ENCODE measurements around the gene PLAC8L1.
"Not testable (repeated sequence)": the region's sequence is repeated elsewhere in the genome, so short reads cannot be mapped to it uniquely, and the experiment has no call there.

The PLAC8L1 gene, protein sequence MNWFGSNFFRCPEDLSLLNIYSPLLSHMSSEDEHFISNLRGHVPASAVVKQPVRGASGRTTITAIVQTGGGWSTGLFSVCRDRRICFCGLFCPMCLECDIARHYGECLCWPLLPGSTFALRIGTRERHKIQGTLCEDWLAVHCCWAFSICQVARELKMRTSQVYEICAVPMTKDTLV

DNA sequence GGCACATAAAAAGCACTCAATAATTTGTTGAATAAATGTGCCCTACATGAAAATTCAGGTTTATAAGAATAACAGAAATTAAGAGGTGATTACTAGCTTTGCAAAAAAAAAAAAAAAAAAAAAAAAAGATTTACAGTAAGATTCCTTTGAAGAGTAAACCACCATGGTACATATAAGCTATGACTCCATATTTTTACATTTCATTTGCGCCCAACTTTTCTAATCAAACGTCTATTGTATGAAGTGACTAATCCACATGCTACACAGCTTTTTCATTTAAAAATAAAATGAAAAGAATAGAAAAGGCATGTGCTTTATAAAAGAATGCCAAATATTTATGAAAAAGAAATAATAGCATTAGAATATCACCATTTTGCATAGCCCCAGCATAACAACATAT, at the start of gene PLAC8L1:
Gene PLAC8L1 (minus strand): TSS at position 101 of the 400 bp plus-strand sequence. CDS start 1,266 bp downstream, outside the sequence.
- DNase-seq, result no peak

DNA sequence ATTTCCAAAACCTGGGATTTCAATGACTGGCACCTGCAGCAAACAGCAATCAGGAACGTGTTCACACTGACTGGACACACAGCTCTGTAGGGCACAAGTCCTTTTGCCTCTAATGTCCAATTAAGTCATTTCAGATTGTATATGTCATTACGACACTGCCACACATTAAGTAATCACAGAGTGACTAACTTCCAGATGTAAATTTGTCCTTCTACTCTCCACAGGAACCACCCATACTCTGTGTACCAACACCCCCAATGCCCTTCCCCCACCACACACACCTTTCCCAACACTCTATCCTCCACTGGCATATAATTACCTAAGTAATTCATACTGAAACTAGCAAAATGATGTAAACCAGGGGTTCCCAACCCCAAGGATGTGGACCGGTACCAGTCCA, 46.6 kb upstream of the PLAC8L1 start:
- DNase-seq, result no peak

DNA sequence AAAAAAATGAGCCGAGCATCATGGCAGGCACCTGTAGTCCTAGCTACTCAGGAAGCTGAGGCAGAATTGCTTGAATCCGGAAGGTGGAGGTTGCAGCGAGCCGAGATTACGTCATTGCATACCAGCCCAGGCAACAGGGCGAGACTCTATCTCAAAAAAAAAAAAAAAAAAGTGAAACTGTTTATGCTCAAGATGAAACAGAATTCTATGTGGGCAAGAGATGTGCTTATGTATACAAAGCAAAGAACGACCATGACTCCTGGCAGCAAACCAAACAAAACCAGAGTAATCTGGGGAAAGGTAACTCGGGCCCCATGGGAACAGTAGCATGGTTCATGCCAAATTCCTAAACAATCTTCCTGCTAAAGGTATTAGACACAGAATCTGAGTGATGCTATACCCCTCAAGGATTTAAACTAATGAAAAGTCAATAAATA, 32.6 kb upstream of the PLAC8L1 start:
- no peak for DNase-seq

DNA sequence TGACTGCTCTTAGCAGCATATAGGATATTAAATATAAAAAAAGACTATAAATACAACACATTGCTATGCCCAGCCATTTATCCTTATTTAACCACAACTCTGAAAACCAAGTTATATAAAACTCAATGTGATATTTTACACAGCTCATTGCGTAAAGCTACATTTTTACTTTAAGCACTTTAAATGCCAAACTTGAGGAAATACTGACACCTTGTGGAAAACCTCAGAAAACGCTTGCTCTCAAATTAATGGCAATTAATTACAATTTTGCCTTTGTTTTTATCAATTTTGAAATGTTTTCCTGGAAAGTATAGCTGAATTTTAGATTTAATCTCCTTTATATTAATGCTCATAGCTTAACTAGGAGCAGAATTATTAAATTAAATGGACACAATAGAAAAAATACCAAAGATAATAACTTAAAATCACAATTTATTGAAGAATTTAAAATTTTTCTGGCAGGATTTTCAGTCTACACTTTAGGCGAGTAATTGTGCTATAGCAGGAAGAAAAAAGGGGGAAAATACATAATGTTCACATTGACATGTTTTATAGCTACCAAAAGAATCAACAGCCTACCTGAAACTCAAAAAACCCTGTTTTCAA, 25.2 kb upstream of the PLAC8L1 start:
- DNase-seq, result no peak

DNA sequence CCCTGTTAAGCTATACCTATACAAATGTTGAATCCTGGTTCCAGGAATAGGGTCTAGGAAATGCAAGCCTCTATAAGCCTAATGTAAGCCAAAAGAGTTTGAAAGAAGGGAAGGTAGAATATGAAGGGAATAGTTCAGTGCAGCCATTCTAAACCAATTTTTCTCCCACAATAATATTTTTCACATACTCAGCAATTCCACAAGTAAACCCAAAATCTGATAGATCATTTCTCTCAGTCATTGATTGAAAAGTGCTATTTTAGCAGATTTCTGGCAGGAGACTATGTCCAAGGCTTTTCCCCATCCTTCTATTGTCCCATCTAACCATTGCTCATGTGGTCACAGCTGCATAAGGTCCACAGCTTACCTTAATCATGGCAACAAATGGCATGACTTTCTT, 20.7 kb upstream of the PLAC8L1 start:
- DNase-seq, result no peak

DNA sequence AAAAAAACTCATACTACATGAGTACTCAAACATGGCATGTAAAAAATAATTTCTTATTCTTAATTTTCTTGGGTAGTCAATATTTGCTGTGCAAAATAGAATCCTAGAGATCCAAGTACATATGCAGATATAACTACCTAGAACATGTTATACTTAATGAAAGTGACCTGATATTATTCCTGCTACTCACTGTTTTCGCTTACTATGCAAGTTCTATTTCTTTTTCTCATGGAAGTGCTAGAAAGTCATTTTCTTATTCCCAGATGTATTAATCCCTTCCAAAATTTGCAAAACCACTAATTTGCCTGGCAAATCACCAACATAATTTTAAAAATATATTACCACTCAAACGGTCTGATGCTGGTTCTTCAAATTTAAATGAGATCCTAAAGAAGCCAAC, 19.2 kb upstream of the PLAC8L1 start:
- DNase-seq, result no peak

DNA sequence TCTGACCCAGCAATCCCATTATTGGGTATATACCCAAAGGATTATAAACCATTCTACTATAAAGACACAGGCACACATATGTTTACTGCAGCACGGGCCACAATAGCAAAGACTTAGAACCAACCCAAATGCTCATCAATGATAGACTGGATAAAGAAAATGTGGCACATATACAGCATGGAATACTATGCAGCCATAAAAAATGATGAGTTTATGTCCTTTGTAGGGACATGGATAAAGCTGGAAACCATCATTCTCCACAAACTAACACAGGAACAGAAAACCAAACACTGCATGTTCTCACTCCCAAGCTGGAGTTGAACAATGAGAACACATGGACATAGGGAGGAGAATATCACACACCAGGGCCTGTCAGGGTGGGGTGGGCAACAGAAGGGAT, 16.1 kb upstream of the PLAC8L1 start:
- not testable (repeated sequence) for DNase-seq

DNA sequence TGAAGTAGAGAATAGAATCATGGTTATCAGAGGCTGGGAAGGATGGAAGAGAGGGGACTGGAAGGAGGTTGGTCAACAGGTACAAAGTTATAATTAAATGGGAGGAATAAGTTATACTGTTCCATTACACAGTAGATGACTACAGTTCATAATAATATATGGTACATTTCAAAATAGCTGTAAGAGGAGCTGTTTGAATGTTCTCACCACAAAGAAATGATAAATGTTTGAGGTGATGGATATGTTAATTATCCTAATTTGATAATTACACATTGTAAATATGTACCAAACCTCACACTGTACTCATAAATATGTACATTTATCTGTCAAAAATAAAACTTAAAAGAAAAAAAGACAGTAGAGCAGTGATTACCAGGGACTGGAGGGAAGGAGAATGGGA, 12.9 kb upstream of the PLAC8L1 start:
- DNase-seq, result no peak

DNA sequence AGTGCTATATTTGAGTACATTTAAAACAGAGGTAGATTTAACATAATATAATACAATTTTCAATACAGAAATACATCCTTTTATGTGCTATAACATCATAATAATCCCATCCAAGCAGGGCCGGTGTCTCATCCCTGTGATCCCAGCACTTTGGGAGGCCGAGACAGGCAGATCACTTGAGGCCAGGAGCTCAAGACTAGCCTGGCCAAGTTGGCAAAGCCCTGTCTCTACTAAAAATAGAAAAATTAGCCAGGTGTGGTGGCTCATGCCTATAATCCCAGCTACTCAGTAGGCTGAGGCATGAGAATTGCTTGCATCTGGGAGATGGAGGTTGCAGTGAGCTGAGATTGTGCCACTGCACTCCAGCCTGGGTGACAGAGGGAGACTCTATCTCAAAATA, 11.8 kb upstream of the PLAC8L1 start:
- DNase-seq, result not testable (repeated sequence)

DNA sequence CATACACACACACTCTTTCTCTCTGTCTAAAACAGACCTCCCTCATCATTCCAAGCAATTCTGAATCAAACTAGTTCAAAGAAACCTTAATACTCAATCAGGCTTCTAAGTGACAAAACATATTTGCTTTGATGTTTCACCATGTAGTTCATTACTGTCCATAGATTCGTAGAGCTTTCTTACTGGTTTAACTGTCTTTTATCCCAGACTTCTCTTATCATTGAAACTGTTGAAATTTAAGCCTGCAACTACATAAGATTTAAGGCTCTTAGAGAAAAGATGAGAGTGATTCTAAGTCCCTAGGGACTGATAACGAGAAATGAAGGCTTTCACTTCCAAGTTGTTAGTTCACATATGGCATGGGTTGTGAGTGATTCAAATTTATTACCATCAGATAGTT, 11.0 kb upstream of the PLAC8L1 start:
- DNase-seq, result no peak

DNA sequence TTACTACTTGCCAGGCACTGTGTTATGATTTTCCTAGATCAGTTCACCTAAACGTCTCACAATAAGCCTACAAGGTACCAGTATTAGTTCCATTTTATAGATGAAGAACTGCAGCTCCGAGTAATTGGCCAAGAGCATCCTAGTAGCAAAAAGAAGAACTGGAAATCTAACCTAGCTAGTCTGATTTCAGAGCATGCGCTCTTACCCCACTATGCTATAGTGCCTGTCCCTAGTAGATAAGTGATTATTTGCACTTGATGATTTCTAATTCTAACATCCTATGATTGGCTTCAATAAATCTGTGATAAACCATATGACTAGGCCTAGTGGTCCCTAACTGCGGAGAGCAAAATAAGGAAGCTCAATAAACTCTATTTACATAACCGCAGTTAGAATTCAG, 7.1 kb upstream of the PLAC8L1 start:
- no peak for DNase-seq

DNA sequence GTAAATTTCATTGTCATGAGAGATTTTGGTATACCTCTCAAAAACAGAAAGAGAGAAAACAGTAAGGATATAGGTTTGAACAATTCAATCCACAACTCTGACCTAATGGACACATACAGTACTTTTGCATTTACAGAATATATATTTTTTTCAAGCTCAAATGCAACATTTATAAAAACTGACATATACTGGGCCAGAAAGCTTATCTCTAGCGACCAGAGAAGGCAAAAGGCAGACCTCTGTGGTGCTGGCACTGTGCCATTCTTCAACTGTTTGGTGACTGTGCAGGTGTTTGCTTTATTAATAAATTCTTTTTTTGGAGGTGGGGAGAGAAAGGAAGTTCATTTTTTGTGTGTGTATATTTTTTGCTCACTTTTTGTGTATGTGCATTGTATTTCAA, 6.0 kb upstream of the PLAC8L1 start:
- DNase-seq, result no peak

DNA sequence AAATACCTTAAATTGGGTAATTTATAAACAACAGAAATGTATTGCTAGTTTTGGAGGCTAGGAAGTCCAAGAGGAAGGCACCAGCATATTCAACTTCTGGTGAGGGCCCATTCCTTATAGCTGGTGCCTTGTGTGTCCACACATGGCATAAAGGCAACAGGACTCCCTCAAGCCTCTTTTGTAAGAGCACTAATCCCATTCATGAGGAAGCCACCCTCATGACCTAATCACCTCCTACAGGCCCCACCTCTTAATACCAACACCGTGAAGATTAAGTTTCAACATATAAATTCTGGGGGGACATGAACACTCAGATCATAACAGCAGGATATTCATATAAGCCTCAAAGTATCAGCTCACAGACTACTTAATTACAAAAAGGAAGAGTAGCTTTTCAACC, 4.0 kb upstream of the PLAC8L1 start:
- DNase-seq, result no peak

DNA sequence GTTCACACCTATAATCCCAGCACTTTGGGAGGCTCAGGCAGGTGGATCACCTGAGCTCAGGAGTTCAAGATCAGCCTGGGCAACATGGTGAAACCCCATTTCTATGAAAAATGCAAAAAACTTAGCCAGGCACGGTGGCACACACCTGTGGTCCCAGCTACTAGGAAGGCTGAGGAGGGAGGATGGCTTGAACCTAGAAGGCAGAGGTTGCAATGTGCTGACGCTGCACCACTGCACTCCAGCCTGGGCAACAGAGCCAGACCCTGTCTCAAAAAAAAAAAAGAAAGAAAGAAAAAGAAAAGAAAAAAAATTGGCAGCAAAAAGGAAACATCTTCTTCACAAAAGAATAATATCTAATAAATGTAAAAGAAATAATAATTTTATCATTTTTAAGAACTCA, 3.5 kb upstream of the PLAC8L1 start:
- not testable (repeated sequence) for DNase-seq

DNA sequence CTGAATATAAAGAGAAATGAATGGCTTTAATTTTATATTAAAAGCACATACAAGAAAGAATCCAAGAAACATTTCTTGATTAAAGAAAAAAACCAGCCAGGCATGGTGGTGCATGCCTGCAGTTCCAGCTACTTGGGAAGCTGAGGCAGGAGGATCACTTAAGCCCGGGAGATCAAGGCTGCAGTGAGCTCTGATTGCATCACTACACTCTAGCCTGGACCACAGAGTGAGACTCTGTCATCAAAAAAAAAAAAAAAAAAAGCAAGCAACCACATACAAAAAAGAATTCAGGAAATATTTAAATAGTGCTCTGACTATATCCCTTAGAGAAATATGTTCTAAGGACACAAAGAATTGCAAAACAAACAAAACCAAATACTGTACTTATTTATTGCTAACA, 2.5 kb upstream of the PLAC8L1 start:
- no peak for DNase-seq

DNA sequence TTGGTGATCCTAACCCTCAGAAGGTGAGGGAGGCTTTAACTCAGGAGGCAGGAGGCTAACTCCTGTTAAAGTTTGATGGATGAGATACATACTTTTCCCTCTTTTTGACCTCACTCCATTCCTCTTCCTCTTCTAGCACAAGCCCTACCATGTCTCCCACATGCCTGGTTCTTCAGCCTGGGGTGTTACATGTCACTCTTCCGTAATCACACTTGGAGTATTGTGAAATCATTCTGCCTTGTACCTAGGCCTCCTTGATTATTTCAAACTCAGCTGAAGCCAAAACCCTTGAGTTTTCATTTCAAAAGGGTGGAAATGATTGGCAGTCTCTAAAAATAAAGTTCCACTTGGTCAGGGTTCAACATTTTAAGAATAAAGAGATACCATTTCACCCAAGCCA, 1.8 kb downstream of the PLAC8L1 start:
- DNase-seq, result no peak

DNA sequence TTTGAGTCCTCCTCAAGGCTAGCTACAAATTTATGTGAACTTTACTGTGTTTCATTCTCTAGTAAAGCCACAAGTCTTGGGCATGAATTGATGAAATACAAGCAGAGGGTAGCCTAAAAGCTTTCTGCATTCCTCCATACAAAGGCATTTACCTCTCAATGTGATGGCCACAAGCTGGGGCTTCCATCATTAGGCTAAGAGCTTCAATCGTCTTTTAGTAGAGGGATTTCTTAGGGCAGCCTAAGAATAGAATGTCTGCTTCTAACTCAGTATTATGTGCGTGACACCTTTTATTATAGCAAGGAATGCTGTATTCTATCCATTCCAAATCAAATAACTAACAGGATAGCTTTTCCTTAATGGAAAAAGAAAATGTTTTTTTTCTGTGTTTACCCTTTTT, 3.7 kb downstream of the PLAC8L1 start:
- DNase-seq, result no peak

DNA sequence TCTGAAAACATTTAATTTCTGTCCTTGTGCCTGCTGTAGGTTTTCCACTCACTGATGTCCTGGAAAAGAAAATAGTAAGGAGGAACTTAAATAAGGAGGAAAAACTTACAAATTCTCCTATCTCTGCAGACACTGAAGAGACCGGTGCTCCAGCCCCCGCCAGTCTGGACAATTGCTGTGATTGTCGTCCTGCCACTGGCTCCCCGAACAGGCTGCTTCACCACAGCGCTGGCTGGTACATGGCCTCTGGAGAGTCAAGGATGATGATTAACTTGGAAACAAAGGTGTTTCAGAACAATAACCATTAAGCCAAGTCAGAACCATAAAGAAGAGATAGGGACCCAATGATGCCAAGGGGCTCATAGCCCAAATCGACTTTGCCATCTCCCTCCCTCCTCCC, 7.3 kb downstream of the PLAC8L1 start:
- no peak for DNase-seq

DNA sequence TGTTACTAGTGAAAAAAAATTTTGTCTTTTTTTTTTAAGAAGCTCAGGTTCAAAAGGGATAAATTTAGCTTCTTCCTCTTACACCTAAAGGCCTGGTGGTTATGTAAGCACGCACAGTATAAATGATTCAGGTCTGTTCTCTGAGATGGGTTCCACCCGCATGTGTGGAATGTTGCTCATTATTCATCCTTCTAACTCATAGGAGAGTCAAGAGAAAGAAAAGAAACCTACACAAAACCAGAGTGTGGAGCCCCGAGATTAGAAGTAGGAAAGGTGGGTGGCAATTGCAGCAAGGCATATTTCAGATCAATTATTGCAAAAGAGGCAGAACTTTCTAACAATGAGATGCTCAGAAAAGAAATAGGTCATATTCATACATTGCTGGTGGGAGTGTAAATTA, 13.5 kb downstream of the PLAC8L1 start:
- no peak for DNase-seq

DNA sequence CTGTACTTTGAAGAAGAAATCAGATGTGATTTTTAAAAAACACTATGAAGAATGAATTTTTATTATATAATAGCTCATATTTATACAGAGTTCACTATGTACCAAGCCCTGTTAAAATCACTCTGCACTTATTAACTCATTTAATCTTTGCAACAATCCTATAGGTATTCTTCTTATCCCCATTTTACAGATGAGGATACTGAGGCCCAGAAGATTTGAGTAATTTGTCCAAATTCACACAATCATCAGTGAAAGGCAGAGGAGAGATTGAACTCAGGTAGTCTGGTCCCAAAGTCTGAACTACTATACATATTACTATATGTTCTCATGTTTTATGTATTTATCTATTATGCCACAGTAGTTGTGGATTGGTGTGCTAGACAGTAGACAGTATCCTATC, 16.1 kb downstream of the PLAC8L1 start:
- DNase-seq, result no peak

DNA sequence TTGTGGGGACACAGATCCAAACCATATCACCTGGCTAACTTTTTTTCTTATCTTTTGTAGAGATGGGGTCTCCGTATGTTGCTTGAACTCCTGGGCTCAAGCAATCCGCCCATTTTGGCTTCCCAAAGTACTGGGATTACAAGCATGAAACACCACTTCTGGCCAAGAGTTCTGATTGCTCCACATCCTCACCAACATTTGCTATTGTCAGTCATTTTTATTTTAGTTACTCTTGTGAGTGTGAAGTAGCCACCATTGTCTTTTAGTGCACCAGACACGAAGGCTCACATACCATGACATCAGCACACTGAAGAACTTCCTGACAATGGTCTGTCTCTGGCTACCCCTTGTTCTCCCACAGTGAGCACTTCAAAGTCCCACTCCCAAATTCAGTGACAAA, 17.3 kb downstream of the PLAC8L1 start:
- DNase-seq, result no peak

DNA sequence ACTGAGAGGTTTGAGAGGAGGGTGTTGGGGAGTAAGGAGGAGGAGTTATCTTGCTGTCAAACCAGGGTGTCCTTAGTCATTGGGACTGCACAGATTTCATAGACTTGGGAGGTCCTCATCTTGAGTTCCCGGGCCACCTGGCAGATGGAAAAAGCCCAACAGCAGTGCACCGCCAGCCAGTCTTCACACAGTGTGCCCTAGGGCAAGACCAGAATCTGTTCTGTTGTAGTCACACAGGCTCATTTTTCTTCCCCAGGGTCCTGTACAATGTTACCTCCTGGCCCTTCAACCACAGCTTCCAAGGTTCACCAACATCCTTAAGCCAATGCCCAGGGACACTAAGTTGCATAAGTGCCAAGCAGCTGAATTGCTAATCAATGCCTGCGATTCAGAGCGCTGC, 21.0 kb downstream of the PLAC8L1 start:
- no peak for DNase-seq

DNA sequence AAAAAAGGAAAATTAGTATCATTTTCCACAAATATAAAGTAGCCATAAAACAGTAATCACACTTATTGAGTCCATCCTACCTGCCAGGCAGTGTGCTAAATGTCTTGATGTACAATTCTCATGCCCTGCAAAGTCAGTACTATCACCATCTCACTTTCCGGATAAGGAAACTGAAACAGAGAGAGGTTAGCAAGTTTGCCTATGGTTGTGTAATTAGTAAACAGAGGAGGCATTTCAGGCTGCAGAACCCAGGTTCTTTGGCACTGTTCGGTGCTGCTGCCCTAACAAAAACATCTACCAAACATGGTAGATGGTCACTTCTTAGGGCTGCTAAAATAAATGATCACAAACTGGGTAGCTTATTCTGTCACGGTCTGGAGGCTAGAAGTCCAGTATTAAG, 22.6 kb downstream of the PLAC8L1 start:
- DNase-seq, result no peak

DNA sequence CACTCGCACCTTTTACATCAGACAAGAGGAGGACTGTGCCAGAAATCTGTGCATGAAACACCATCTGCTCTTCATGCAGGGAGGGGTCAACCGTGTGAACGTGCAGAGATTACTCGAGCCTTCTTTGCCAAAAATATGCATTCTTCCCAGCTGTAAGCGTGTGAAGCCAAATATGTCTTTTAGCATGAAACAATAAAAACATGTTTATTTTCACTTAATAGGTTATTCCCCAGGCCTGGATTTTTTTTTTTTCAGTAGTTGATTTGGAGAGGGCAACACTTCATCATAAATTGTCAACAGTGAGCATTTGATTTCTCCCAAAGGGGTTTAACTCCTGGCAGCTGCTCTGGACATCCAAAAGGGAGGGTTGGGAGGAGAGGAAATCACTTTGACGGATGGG, 23.8 kb downstream of the PLAC8L1 start:
- DNase-seq, result no peak

DNA sequence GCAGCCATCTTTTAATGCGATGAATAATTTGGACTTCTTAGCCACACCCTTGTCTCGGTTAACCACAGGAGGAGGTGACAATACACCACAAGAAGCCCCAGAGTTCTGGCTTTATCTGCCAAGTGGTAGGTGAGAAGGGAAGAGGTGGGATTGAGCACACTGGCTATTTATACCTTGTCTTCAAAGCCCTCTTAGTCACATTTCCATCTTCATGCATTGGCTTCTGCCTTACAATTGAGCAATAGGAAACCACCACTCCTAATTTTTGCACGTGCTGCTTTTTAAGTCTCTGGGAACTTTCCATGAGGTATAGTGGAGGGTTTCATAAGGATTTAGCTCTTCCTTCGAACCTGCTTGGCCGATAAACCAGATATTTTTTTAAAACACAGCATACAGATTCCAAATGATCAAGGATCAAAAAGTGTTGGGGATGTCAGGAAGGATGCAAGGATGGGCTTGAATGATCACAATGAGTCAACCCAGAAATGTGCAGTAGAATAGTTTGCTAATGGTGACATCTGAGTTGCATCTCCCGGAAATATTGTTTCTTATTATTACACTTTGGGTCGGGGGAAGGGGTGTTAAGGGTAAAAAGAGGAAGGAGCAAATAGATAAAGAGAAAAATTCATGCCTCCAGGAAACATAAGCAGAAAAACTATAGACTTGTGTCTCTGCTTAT, 25.5 kb downstream of the PLAC8L1 start:
- DNase-seq, result no peak

All from activated CD4-positive, alpha-beta T cell treated with anti-CD3 and anti-CD28 coated beads for 1 hour (primary cell).